MM.1S (cell line): Measurements from ENCODE around the gene PDE2A.

ENCODE experiments used
- EZH2 ChIP-seq: fragments of 300-600 bp; sonication (generic); optimal IDR thresholded peaks from 2 replicates; pipeline ENCODE3; 2017; ENCODE audit warnings: low read depth, mild to moderate bottlenecking, antibody characterized with exemption, low read length, mixed read lengths
- TF ChIP-seq, protein P1 (sequence below): fragments of 300-600 bp; sonication (generic); IDR thresholded peaks from 2 replicates; pipeline ENCODE4 v1.5.1; 2016; ENCODE audit warnings: antibody characterized with exemption, low read length, mixed read lengths

DNA sequence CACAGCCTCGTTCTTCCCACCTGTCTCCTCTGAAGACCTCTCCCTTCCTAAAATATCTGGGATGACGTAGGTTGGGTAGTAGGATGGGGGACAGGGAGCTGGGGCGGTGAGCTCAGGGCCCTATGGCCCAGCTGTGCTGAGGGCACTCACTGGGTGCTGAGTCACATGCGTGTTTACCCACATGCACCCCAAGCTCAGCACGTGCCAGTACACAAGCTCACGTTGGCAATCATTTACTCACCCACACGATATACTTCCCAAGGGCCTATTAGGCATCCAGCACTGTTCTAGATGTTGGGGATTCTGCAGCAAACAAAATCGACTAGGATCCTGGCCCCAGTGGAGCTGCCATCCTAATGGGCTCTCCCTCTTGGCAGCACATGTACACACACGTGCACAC, 49.3 kb upstream of the PDE2A start:
- TF ChIP-seq, protein P1, sequence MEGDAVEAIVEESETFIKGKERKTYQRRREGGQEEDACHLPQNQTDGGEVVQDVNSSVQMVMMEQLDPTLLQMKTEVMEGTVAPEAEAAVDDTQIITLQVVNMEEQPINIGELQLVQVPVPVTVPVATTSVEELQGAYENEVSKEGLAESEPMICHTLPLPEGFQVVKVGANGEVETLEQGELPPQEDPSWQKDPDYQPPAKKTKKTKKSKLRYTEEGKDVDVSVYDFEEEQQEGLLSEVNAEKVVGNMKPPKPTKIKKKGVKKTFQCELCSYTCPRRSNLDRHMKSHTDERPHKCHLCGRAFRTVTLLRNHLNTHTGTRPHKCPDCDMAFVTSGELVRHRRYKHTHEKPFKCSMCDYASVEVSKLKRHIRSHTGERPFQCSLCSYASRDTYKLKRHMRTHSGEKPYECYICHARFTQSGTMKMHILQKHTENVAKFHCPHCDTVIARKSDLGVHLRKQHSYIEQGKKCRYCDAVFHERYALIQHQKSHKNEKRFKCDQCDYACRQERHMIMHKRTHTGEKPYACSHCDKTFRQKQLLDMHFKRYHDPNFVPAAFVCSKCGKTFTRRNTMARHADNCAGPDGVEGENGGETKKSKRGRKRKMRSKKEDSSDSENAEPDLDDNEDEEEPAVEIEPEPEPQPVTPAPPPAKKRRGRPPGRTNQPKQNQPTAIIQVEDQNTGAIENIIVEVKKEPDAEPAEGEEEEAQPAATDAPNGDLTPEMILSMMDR = no peak
- no peak for TF ChIP-seq EZH2
